MCF 10A (cell line): Measurements from ENCODE around the gene HS3ST5. TPM values are rescaled to one million over a fixed set of nuclear protein-coding genes. Genes with fewer than 3 reads are reported as not detected.

Source experiments
- BruUV-seq: library from RNA; stranded (reverse); fragments of 400-500 nt; replicated peaks from 2 replicates; lab custom pipeline; 2021; lab: Mats Ljungman, UMichigan
- CTCF ChIA-PET: fragments of 300-600 bp; sonication (Branson Sonifier 250); formaldehyde crosslinking; extraction: SDS; loops from one replicate; lab custom pipeline; 2021; ENCODE audit warnings: antibody characterized with exemption, inconsistent platforms; lab: Yijun Ruan, JAX
- POLR2A ChIA-PET: fragments of 300-600, 350-650 bp; sonication (Branson Sonifier 250); formaldehyde crosslinking; extraction: SDS; loops from one replicate; lab custom pipeline; 2020; ENCODE audit warnings: antibody characterized with exemption, inconsistent platforms; lab: Yijun Ruan, JAX
- DNase-seq: peaks from one replicate; pipeline ENCODE4 v3.0.0-alpha.2; 2018; ENCODE audit not compliant: unreplicated experiment
- H3K27ac Mint-ChIP-seq: one replicate; pipeline ENCODE4 v1.8.0; 2022; ENCODE audit warnings: mild to moderate bottlenecking, low read depth, mixed read lengths; ENCODE audit not compliant: unreplicated experiment
- H3K27me3 Mint-ChIP-seq: one replicate; pipeline ENCODE4 v1.8.0; 2022; ENCODE audit warnings: mixed read lengths; ENCODE audit not compliant: insufficient read depth, unreplicated experiment
- H3K36me3 Mint-ChIP-seq: one replicate; pipeline ENCODE4 v1.8.0; 2022; ENCODE audit warnings: mild to moderate bottlenecking, moderate library complexity, mixed read lengths; ENCODE audit not compliant: insufficient read depth, unreplicated experiment
- H3K4me1 Mint-ChIP-seq: one replicate; pipeline ENCODE4 v1.8.0; 2022; ENCODE audit warnings: mixed read lengths; ENCODE audit not compliant: insufficient read depth, unreplicated experiment
- H3K4me3 Mint-ChIP-seq: one replicate; pipeline ENCODE4 v1.8.0; 2022; ENCODE audit warnings: mild to moderate bottlenecking, moderate library complexity, mixed read lengths; ENCODE audit not compliant: unreplicated experiment
- H3K9me3 Mint-ChIP-seq: one replicate; pipeline ENCODE4 v1.8.0; 2022; ENCODE audit warnings: mixed read lengths; ENCODE audit not compliant: unreplicated experiment
- CTCF ChIP-seq: fragments of 200-600 bp; IDR thresholded peaks from one replicate; pipeline ENCODE4 v1.8.0; 2022; ENCODE audit warnings: antibody characterized with exemption, mild to moderate bottlenecking; ENCODE audit not compliant: unreplicated experiment
- intact Hi-C: fragments of 100-400 bp; cut with micrococcal nuclease; formaldehyde crosslinking; loops from 2 replicates; pipeline ENCODE4 v1.14.1; 2022
- total RNA-seq: library from RNA; stranded (reverse); gene quantifications from 2 replicates; pipeline ENCODE4 v1.2.3, GENCODE V29; 2022

Gene HS3ST5
- total RNA-seq, 1 experiment from 2014 or later: not detected

GRCh38 chr6:114382406-114382805 lies 39.6 kb upstream of the HS3ST5 start:
- intact Hi-C loops: no loop called here
- Mint-ChIP-seq H3K36me3 (no peaks in the 10 kb centered on the region), H3K9me3 (no peaks in the 10 kb centered on the region), H3K27ac (no peak overlapping the region), H3K4me1 (no peaks in the 10 kb centered on the region), H3K27me3 (peaks cover 29% of the 10 kb centered on the region), H3K4me3 (no peak overlapping the region)
- no peak for TF ChIP-seq CTCF
- no TSS peak for BruUV-seq
- CTCF ChIA-PET: interaction anchor here (0.6 kb wide), 1 partner anchor 19 kb away, joined by 3 read pairs; no protein-coding TSS in a partner anchor
- DNase-seq: no peak
- POLR2A ChIA-PET: no interaction called here

- Mint-ChIP-seq H3K27ac (no peak overlapping the region), H3K4me3 (no peak overlapping the region), H3K36me3 (no peaks in the 10 kb centered on the region), H3K4me1 (no peaks in the 10 kb centered on the region), H3K9me3 (no peaks in the 10 kb centered on the region), H3K27me3 (peaks cover 18% of the 10 kb centered on the region)
- TF ChIP-seq CTCF: no peak
- ChIA-PET POLR2A (no interaction called here), CTCF (interaction anchor here (0.6 to 1.0 kb wide), 2 partner anchors 9 to 269 kb away, joined by 3 to 4 read pairs; no protein-coding TSS in a partner anchor)
- DNase-seq: no peak
- no TSS peak for BruUV-seq
- intact Hi-C loops: no loop called here
These were observed 35.1 kb upstream of the HS3ST5 start for GRCh38 chr6:114377881-114378280.

- H3K4me3 Mint-ChIP-seq: no peak overlapping the region
- H3K9me3 Mint-ChIP-seq: no peaks in the 10 kb centered on the region
- no peak for TF ChIP-seq CTCF
- no peak for DNase-seq
- ChIA-PET POLR2A (no interaction called here), CTCF (interaction anchor here (1.0 kb wide), 1 partner anchor 8 kb away, joined by 4 read pairs; no protein-coding TSS in a partner anchor)
- H3K4me1 Mint-ChIP-seq: no peaks in the 10 kb centered on the region
- intact Hi-C loops: no loop called here
- H3K27me3 Mint-ChIP-seq: peaks cover 18% of the 10 kb centered on the region
- H3K36me3 Mint-ChIP-seq: no peaks in the 10 kb centered on the region
- no peak overlapping the region for H3K27ac Mint-ChIP-seq
- no TSS peak for BruUV-seq
These were observed 33.9 kb upstream of the HS3ST5 start for GRCh38 chr6:114376611-114377175.

GRCh38 chr6:114375541-114376192 lies 32.8 kb upstream of the HS3ST5 start:
- H3K27me3 Mint-ChIP-seq: peaks cover 27% of the 10 kb centered on the region
- H3K27ac Mint-ChIP-seq: no peak overlapping the region
- intact Hi-C loops: no loop called here
- no peaks in the 10 kb centered on the region for H3K9me3 Mint-ChIP-seq
- BruUV-seq: no TSS peak
- POLR2A ChIA-PET: no interaction called here
- H3K4me3 Mint-ChIP-seq: no peak overlapping the region
- CTCF ChIA-PET: interaction anchor here (0.7 kb wide), 1 partner anchor 465 kb away, joined by 4 read pairs; no protein-coding TSS in a partner anchor
- no peaks in the 10 kb centered on the region for H3K36me3 Mint-ChIP-seq
- no peak for DNase-seq
- TF ChIP-seq CTCF: no peak
- no peaks in the 10 kb centered on the region for H3K4me1 Mint-ChIP-seq
